Endothelial cell of umbilical vein (primary cell): ENCODE results near the gene GALNT17. TPM values are rescaled to one million over a fixed set of nuclear protein-coding genes. Genes with fewer than 3 reads are reported as not detected.

Experiments used
- BruUV-seq: library from RNA; stranded (reverse); fragments of 400-500 nt; replicated peaks from 2 replicates; lab custom pipeline; 2021; lab: Mats Ljungman, UMichigan
- CTCF ChIA-PET: fragments of 300-600, 350-600 bp; sonication (Branson Sonifier 250); formaldehyde crosslinking; loops from one replicate; lab custom pipeline; 2021; ENCODE audit warnings: antibody characterized with exemption, inconsistent platforms; lab: Charles Lee
- POLR2A ChIA-PET: fragments of 300-600, 350-600 bp; sonication (Branson Sonifier 250); formaldehyde crosslinking; loops from one replicate; lab custom pipeline; 2021; ENCODE audit warnings: antibody characterized with exemption, inconsistent platforms; lab: Charles Lee
- DNase-seq: peaks from one replicate; pipeline ENCODE4 v3.0.0-alpha.2; 2011; ENCODE audit warnings: low read depth, low spot score
- FAIRE-seq: peaks from 2 replicates; lab custom pipeline; 2011; peaks lifted over from hg19 to GRCh38; lab: Jason Lieb, UNC
- H2AFZ ChIP-seq: 2 replicates; pipeline ENCODE4 v1.6.0; 2012; ENCODE audit warnings: low read depth, low read length, control low read depth, inconsistent platforms
- H3K27ac ChIP-seq: 2 replicates; pipeline ENCODE4 v1.5.1; 2011; ENCODE audit warnings: low read depth, mild to moderate bottlenecking, control low read depth, low read length, moderate library complexity; ENCODE audit not compliant: insufficient read depth
- H3K27me3 ChIP-seq, 2 experiments: 2 replicates each; pipeline versions ENCODE4 v1.6.0 to v1.6.1; 2011; ENCODE audit warnings: low read length in 2 of 2, mixed read lengths in 1 of 2; ENCODE audit not compliant: control insufficient read depth in 2 of 2, insufficient read depth in 2 of 2
- H3K36me3 ChIP-seq, 2 experiments: 2 replicates in 1 of 2; 3 replicates in 1 of 2; pipeline ENCODE4 v1.5.1; 2011; ENCODE audit warnings: low read length in 2 of 2, mild to moderate bottlenecking in 1 of 2, moderate library complexity in 1 of 2; ENCODE audit not compliant: control insufficient read depth in 2 of 2, insufficient read depth in 2 of 2; ENCODE audit errors: extremely low read depth in 1 of 2
- H3K4me1 ChIP-seq: 3 replicates; pipeline ENCODE4 v1.5.1; 2011; ENCODE audit warnings: mild to moderate bottlenecking, low read length; ENCODE audit not compliant: control insufficient read depth, insufficient read depth; ENCODE audit errors: extremely low read depth
- H3K4me2 ChIP-seq: 2 replicates; pipeline ENCODE4 v1.6.1; 2011; ENCODE audit warnings: low read length, control low read depth, mixed read lengths; ENCODE audit not compliant: insufficient read depth
- H3K4me3 ChIP-seq, 3 experiments: fragments of 200-600 bp in 1 of 3; sonication (generic), shearing (Covaris generic) in 1 of 3; replicated peaks in 1 of 3; 2 replicates each; pipeline ENCODE4 v1.5.1; 2011 to 2016; ENCODE audit warnings: control low read depth in 3 of 3, low read length in 3 of 3, mild to moderate bottlenecking in 2 of 3, inconsistent platforms in 1 of 3, low read depth in 1 of 3, moderate library complexity in 1 of 3; ENCODE audit not compliant: insufficient read depth in 1 of 3
- H3K79me2 ChIP-seq: 2 replicates; pipeline ENCODE4 v1.6.0; 2012; ENCODE audit warnings: low read length, inconsistent platforms; ENCODE audit not compliant: control insufficient read depth, insufficient read depth
- H3K9ac ChIP-seq: replicated peaks from 2 replicates; pipeline ENCODE3; 2011; ENCODE audit warnings: low read length, control low read depth; ENCODE audit not compliant: insufficient read depth; ENCODE audit errors: extremely low read depth
- H3K9me1 ChIP-seq: replicated peaks from 3 replicates; pipeline ENCODE4 v1.6.0; 2011; ENCODE audit warnings: mild to moderate bottlenecking, low read length; ENCODE audit not compliant: control insufficient read depth, insufficient read depth; ENCODE audit errors: extremely low read depth
- H3K9me3 ChIP-seq: replicated peaks from 2 replicates; pipeline ENCODE4 v1.5.1; 2012; ENCODE audit warnings: low read length, inconsistent platforms; ENCODE audit not compliant: control insufficient read depth, insufficient read depth
- H4K20me1 ChIP-seq: replicated peaks from 2 replicates; pipeline ENCODE3; 2011; ENCODE audit warnings: mild to moderate bottlenecking, low read length; ENCODE audit not compliant: control insufficient read depth, insufficient read depth; ENCODE audit errors: extremely low read depth
- EZH2 ChIP-seq: IDR thresholded peaks from 2 replicates; pipeline ENCODE4 v1.6.1; 2012; ENCODE audit warnings: borderline replicate concordance, low read depth, mild to moderate bottlenecking, moderate library complexity, low read length, inconsistent platforms; ENCODE audit not compliant: severe bottlenecking
- FOS ChIP-seq: IDR thresholded peaks from 2 replicates; pipeline ENCODE4 v1.6.1; 2011; ENCODE audit warnings: mild to moderate bottlenecking, low read length, moderate library complexity, borderline replicate concordance; ENCODE audit not compliant: insufficient read depth
- GATA2 ChIP-seq: IDR thresholded peaks from 2 replicates; pipeline ENCODE4 v1.7.0; 2011; ENCODE audit warnings: low read depth, mild to moderate bottlenecking, moderate library complexity, mixed read lengths, low read length; ENCODE audit not compliant: insufficient read length, insufficient read depth
- JUN ChIP-seq: IDR thresholded peaks from 2 replicates; pipeline ENCODE4 v1.6.1; 2011; ENCODE audit warnings: borderline replicate concordance, low read depth; ENCODE audit not compliant: insufficient read length, insufficient read depth
- MAX ChIP-seq: IDR thresholded peaks from 2 replicates; pipeline ENCODE4 v1.6.1; 2011; ENCODE audit not compliant: insufficient read depth, insufficient read length
- MYC ChIP-seq: IDR thresholded peaks from one replicate; pipeline ENCODE4 v1.6.1; 2011; ENCODE audit warnings: mild to moderate bottlenecking, low read depth, low read length
- POLR2A ChIP-seq: IDR thresholded peaks from 2 replicates; pipeline ENCODE4 v1.6.1; 2012; ENCODE audit warnings: low read depth, mild to moderate bottlenecking, control low read depth, low read length
- POLR2AphosphoS5 ChIP-seq: IDR thresholded peaks from 2 replicates; pipeline ENCODE4 v1.6.1; 2012; ENCODE audit warnings: low read depth, mild to moderate bottlenecking, control low read depth, low read length, moderate library complexity; ENCODE audit not compliant: insufficient read depth
- dilution Hi-C: fragments of 300-500 bp; cut with MboI; formaldehyde crosslinking; loops from one replicate; pipeline ENCODE4 v1.15.0; 2019; ENCODE audit warnings: low sequenced_read_pairs; ENCODE audit not compliant: extremely low pct_ligation_motif_present
- intact Hi-C: fragments of 100-400 bp; cut with micrococcal nuclease; formaldehyde crosslinking; loops from one replicate; pipeline ENCODE4 v1.10.0; 2022
- polyA plus RNA-seq, 4 experiments: library from polyadenylated mRNA; depleted of rRNA in 3 of 4; stranded (reverse) in 3 of 4; unstranded in 1 of 4; fragments of >200 nt; gene quantifications; 2 replicates each; pipeline versions ENCODE4 v1.2.1 to v1.2.3, GENCODE V29; 2011 to 2012; ENCODE audit warnings: missing spikeins in 1 of 4
- total RNA-seq: library from RNA; stranded (reverse); gene quantifications from 2 replicates; pipeline ENCODE4 v1.2.3, GENCODE V29; 2021
- TF ChIP-seq, protein P1 (sequence below), 2 donors: IDR thresholded peaks; 1 replicate in 1 of 2; 2 replicates in 1 of 2; pipeline ENCODE4 v1.5.1; 2011; ENCODE audit warnings: low read length in 2 of 2, mild to moderate bottlenecking in 2 of 2, moderate library complexity in 2 of 2, control low read depth in 1 of 2, inconsistent platforms in 1 of 2, low read depth in 1 of 2; ENCODE audit not compliant: insufficient read depth in 1 of 2; ENCODE audit errors: extremely low read depth in 1 of 2

The GALNT17 gene
- total and polyA plus RNA-seq, 2 donors (not counting 3 experiments of a cell fraction or from before 2014, with no cell fraction given): not detected

- Histone ChIP-seq H3K9ac (no peak overlapping the region), H3K4me2 (no peak overlapping the region), H2AFZ (no peak overlapping the region), H3K36me3 (no peaks in the 10 kb centered on the region), H3K79me2 (no peaks in the 10 kb centered on the region), H3K9me1 (no peaks in the 10 kb centered on the region), H4K20me1 (no peaks in the 10 kb centered on the region), H3K4me1 (no peaks in the 10 kb centered on the region), H3K27me3 (no peaks in the 10 kb centered on the region), H3K9me3 (peaks cover 1% of the 10 kb centered on the region), H3K27ac (no peak overlapping the region), H3K4me3 (no peak overlapping the region)
- intact Hi-C loops: no loop called here
- dilution Hi-C loops: no loop called here
- no TSS peak for BruUV-seq
- no peak for DNase-seq
- no peak for TF ChIP-seq EZH2
- TF ChIP-seq FOS: no peak
- TF ChIP-seq, protein P1, sequence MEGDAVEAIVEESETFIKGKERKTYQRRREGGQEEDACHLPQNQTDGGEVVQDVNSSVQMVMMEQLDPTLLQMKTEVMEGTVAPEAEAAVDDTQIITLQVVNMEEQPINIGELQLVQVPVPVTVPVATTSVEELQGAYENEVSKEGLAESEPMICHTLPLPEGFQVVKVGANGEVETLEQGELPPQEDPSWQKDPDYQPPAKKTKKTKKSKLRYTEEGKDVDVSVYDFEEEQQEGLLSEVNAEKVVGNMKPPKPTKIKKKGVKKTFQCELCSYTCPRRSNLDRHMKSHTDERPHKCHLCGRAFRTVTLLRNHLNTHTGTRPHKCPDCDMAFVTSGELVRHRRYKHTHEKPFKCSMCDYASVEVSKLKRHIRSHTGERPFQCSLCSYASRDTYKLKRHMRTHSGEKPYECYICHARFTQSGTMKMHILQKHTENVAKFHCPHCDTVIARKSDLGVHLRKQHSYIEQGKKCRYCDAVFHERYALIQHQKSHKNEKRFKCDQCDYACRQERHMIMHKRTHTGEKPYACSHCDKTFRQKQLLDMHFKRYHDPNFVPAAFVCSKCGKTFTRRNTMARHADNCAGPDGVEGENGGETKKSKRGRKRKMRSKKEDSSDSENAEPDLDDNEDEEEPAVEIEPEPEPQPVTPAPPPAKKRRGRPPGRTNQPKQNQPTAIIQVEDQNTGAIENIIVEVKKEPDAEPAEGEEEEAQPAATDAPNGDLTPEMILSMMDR (IDR thresholded peaks at IDR 0.05; ENCODE audit: extremely low read depth in 1 of 2, insufficient read depth in 1 of 2, low read depth in 1 of 2, low read length in 2 of 2): no peak
- no peak for TF ChIP-seq POLR2AphosphoS5
- no peak for TF ChIP-seq MYC
- TF ChIP-seq POLR2A: no peak
- no peak for TF ChIP-seq MAX
- no peak for TF ChIP-seq JUN
- no peak for TF ChIP-seq GATA2
- CTCF ChIA-PET: no interaction called here
- POLR2A ChIA-PET: no interaction called here
- FAIRE-seq: no peak
Observed at GRCh38 chr7:71453630-71454029, 321.7 kb downstream of the GALNT17 start.
